Mammary epithelial cell (primary cell): ENCODE data around the gene WDR54.

Experiments
- CTCF ChIP-seq, 2 donors: IDR thresholded peaks in 1 of 2; conservative IDR thresholded peaks in 1 of 2; 2 replicates each; pipeline ENCODE4 v1.5.1; 2011 to 2012; ENCODE audit warnings: inconsistent platforms in 2 of 2, low read length in 2 of 2, mild to moderate bottlenecking in 2 of 2, control low read depth in 1 of 2, low read depth in 1 of 2; ENCODE audit not compliant: insufficient read depth in 1 of 2; ENCODE audit errors: extremely low read depth in 1 of 2
- EZH2 ChIP-seq: IDR thresholded peaks from 2 replicates; pipeline ENCODE4 v1.6.1; 2012; ENCODE audit warnings: low read length, inconsistent platforms, borderline replicate concordance

GRCh38 chr2:74441170-74441689 lies 19.7 kb downstream of the WDR54 start:
- TF ChIP-seq CTCF (conservative IDR thresholded peaks at IDR 0.05 in 1 of 2, IDR thresholded peaks at IDR 0.05 in 1 of 2; ENCODE audit: extremely low read depth in 1 of 2, insufficient read depth in 1 of 2, low read depth in 1 of 2, low read length in 2 of 2) (no peak), EZH2 (no peak)
